Psoas muscle (tissue), 8 donors: ENCODE results near the gene C18orf54. TPM values are rescaled to one million over a fixed set of nuclear protein-coding genes. Genes with fewer than 3 reads are reported as not detected.

ENCODE experiments used
- ATAC-seq, 4 donors: fragments of 200-7000 bp; cut with Tn5 transposase; one replicate each; pipeline ENCODE4 v1.9.1; 2020; ENCODE audit warnings: moderate library complexity in 3 of 4, mild to moderate bottlenecking in 2 of 4
- DNase-seq, 2 donors: peaks; one replicate each; pipeline ENCODE4 v3.0.0-alpha.2; 2020
- H3K27ac ChIP-seq: fragments of 200-600 bp; one replicate; pipeline ENCODE4 v1.8.0; 2022
- H3K27me3 ChIP-seq, 3 donors: fragments of 200-600 bp in 1 of 3; one replicate each; pipeline versions ENCODE4 v1.6.1 to v1.8.0; 2013 to 2022; ENCODE audit warnings: low read length in 2 of 3, mild to moderate bottlenecking in 2 of 3, moderate library complexity in 1 of 3; ENCODE audit not compliant: insufficient read depth in 3 of 3
- H3K36me3 ChIP-seq, 2 donors: fragments of 200-600 bp in 1 of 2; one replicate each; pipeline versions ENCODE4 v1.6.1 to v1.8.0; 2013 to 2022; ENCODE audit warnings: low read depth in 1 of 2, mild to moderate bottlenecking in 1 of 2, moderate library complexity in 1 of 2; ENCODE audit not compliant: insufficient read depth in 1 of 2
- H3K4me1 ChIP-seq: fragments of 200-600 bp; one replicate; pipeline ENCODE4 v1.8.0; 2022
- H3K4me3 ChIP-seq: fragments of 200-600 bp; one replicate; pipeline ENCODE4 v1.8.0; 2022; ENCODE audit warnings: mild to moderate bottlenecking
- H3K9me3 ChIP-seq: fragments of 200-600 bp; one replicate; pipeline ENCODE4 v1.8.0; 2022
- WGBS, 3 donors: extraction: QIAGEN DNeasy Blood & Tissue Kit; methylation state at CpG; one replicate each; pipeline versions ENCODE4 v1.1.6 to v1.1.7; 2013; 5-methylcytosine and 5-hydroxymethylcytosine counted together
- intact Hi-C, 2 donors: fragments of 100-400 bp; cut with DNase I; formaldehyde crosslinking; loops; one replicate each; pipeline versions ENCODE4 v1.11.0 to v1.14.2; 2022
- polyA plus RNA-seq, 3 donors: library from polyadenylated mRNA; stranded (reverse); fragments of 200-250 nt; gene quantifications; one replicate each; pipeline ENCODE4 v1.2.3, GENCODE V29; 2013
- total RNA-seq, 4 donors: library from RNA; stranded (reverse); fragmentation: NEBNext Ultra II Directional in 2 of 4; extraction: Animal tissue kit (Norgen Biotek cat#: 25700) in 2 of 4; gene quantifications; one replicate each; pipeline versions ENCODE4 v1.2.1 to v1.2.4, GENCODE V29; 2021 to 2023
- TF ChIP-seq, protein P1 (sequence below): fragments of 200-600 bp; IDR thresholded peaks from one replicate; pipeline ENCODE4 v1.8.0; 2022; ENCODE audit warnings: antibody characterized with exemption
- donor health status: healthy with polysubstance abuse.
- donor health status: DM: no; HTN: no; CAD: no; lungs with moderate emphysema.
- donor health status: Bipolar disorder and iron deficiency.
- donor health status: healthy.
- donor health status: DM: yes; HTN: yes; CAD: no.
- donor health status: DM: no; HTN: no; CAD: no.
- donor health status: DM: no; HTN: no; CAD: no.
- donor health status: DM: yes; HTN: yes; CAD: no.

C18orf54 gene
- total and polyA plus RNA-seq, 7 donors: 0.11 to 1.0 (median 0.29) TPM

DNA sequence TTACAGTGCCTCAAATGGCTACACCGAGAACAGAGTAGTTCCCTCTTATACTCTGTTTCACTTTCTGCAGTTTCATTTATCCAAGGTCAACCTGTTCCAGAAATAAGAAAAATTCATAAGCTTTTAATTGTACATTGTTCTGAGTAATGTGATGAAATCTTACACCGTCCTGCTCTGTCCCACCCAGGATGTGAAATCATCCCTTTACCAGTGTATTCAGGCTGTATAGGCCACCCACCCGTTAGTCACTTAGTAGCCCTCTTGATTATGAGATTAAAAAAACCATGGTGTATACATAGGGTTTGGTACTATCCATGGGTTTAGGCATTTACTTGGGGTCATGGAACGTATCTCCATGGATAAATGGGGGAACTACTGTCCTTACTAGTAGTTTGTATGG, 29.9 kb upstream of the C18orf54 start:
- no peak for DNase-seq
- TF ChIP-seq, protein P1, sequence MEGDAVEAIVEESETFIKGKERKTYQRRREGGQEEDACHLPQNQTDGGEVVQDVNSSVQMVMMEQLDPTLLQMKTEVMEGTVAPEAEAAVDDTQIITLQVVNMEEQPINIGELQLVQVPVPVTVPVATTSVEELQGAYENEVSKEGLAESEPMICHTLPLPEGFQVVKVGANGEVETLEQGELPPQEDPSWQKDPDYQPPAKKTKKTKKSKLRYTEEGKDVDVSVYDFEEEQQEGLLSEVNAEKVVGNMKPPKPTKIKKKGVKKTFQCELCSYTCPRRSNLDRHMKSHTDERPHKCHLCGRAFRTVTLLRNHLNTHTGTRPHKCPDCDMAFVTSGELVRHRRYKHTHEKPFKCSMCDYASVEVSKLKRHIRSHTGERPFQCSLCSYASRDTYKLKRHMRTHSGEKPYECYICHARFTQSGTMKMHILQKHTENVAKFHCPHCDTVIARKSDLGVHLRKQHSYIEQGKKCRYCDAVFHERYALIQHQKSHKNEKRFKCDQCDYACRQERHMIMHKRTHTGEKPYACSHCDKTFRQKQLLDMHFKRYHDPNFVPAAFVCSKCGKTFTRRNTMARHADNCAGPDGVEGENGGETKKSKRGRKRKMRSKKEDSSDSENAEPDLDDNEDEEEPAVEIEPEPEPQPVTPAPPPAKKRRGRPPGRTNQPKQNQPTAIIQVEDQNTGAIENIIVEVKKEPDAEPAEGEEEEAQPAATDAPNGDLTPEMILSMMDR: no peak
- intact Hi-C loops: no loop called here
- 70 to 75% (median 72%) methylated on average over 4 of the region's 4 CpGs for WGBS, 3 donors
- no peak for ATAC-seq
- Histone ChIP-seq H3K36me3 (no peaks in the 10 kb centered on the region), H3K27me3 (no peaks in the 10 kb centered on the region), H3K4me3 (no peak overlapping the region), H3K27ac (no peak overlapping the region), H3K9me3 (no peaks in the 10 kb centered on the region), H3K4me1 (no peaks in the 10 kb centered on the region)

DNA sequence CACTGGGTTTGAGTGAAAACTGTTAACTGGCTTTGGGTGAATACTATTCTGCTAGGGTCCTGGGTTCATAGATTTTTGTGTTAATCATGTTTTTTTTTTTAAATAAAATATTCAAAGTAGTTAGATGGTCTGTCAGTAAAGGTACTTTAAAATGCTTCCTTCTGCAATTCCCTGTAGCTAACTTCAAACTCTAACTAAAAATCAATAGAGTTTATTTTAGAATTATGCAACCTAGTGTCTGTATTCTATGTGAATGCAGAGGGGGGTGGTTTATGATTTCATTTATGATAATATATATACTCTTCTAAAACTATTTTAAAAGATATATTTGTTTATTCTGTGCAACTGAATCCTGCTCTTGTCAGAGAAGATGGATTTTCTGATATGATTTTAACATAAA, 27.9 kb upstream of the C18orf54 start:
- no peaks in the 10 kb centered on the region for H3K36me3 ChIP-seq
- intact Hi-C loops: no loop called here
- H3K9me3 ChIP-seq: no peaks in the 10 kb centered on the region
- DNase-seq (no peak), ATAC-seq (no peak)
- H3K27ac ChIP-seq: no peak overlapping the region
- H3K4me3 ChIP-seq: no peak overlapping the region
- H3K4me1 ChIP-seq: no peaks in the 10 kb centered on the region
- H3K27me3 ChIP-seq: no peaks in the 10 kb centered on the region
- TF ChIP-seq, protein P1: no peak

DNA sequence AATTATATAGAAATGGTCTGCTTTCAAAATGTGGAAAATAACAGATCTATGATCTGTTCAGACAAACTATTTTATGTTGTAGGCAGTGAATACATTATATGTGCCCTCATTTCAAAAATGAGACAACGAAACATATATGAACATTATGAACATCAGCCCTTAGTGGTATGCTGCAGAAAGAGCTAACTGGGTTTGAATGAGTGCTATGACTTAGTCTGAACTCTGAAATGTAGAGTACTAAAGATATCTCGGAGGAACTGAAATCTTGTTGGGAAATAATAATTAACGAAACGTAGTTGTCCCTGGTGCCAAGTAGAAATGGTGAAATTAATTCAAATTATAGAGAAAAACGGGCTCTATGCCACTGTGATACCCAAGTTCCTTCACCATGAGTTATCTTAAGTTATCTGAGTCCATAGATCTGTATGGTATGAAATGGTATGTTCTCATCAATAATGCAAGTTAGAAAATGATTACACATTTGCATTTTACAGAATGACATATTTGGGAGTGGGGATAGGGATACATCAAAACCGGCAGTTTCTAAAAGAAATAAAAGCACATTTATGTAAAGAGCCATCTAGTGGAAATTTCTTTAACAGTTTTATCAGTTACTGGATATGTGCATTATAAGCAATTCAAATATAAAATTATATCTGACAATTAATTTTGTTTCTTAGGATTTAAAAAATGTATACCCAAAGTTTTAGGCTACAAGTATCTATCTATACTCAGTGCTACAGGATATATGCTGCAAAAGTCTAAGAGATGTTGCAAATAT, 26.7 kb upstream of the C18orf54 start:
- intact Hi-C loops: no loop called here
- DNase-seq: no peak
- 70 to 73% (median 70%) methylated on average over 6 of the region's 6 CpGs for WGBS, 3 donors

DNA sequence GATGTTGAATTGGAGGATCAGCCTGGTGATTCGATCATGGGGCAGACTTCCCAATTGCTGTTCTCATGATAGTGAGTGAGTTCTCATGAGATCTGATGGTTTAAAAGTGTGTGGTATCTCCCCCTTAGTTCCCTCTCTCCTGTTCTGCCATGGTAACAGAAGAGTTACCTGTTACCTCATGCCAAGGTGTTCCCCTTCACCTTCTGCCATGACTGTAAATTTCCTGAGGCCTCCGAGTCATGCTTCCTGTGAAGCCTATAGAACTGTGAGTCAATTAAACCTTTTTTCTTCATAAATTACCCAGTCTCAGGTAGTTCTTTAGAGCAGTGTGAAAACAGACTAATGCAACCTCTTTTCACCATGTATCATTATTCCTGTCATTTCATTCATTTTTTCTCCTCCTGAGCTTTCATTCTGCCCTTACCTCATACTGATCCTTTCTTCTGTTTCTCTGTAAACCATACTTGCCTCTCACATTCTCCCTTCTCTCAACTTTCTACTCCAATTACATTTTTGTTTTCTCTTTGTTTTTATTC, 22.0 kb upstream of the C18orf54 start:
- TF ChIP-seq, protein P1: no peak
- H3K27ac ChIP-seq: no peak overlapping the region
- H3K36me3 ChIP-seq: no peaks in the 10 kb centered on the region
- DNase-seq (no peak), ATAC-seq (no peak)
- no peak overlapping the region for H3K4me3 ChIP-seq
- WGBS, 3 donors: 82 to 93% (median 86%) methylated on average over 2 of the region's 2 CpGs
- no peaks in the 10 kb centered on the region for H3K27me3 ChIP-seq
- H3K4me1 ChIP-seq: no peaks in the 10 kb centered on the region
- H3K9me3 ChIP-seq: no peaks in the 10 kb centered on the region
- intact Hi-C loops: no loop called here

More for the DNA sequence above, 26.7 kb upstream of the C18orf54 start:
- H3K27ac ChIP-seq: no peak overlapping the region
- no peaks in the 10 kb centered on the region for H3K27me3 ChIP-seq
- no peaks in the 10 kb centered on the region for H3K4me1 ChIP-seq
- TF ChIP-seq, protein P1: no peak
- H3K9me3 ChIP-seq: no peaks in the 10 kb centered on the region
- H3K36me3 ChIP-seq: no peaks in the 10 kb centered on the region
- ATAC-seq: no peak
- no peak overlapping the region for H3K4me3 ChIP-seq
